CD14-positive monocyte (primary cell): ENCODE data around the gene LYZL4. TPM values are rescaled to one million over a fixed set of nuclear protein-coding genes. Genes with fewer than 3 reads are reported as not detected.

Source experiments
- DNase-seq, 3 donors: peaks; one replicate each; pipeline ENCODE4 v3.0.0-alpha.2; 2011 to 2022
- H2AFZ ChIP-seq: 2 replicates; pipeline ENCODE4 v1.6.0; 2012; ENCODE audit warnings: mild to moderate bottlenecking, low read depth, low read length, inconsistent platforms; ENCODE audit not compliant: insufficient read depth, poor library complexity, severe bottlenecking
- H3K27ac ChIP-seq, 2 donors: 1 replicate in 1 of 2; 2 replicates in 1 of 2; pipeline ENCODE4 v1.5.1; 2012 to 2013; ENCODE audit warnings: low read length in 2 of 2, control low read depth in 1 of 2, inconsistent platforms in 1 of 2, low read depth in 1 of 2, mild to moderate bottlenecking in 1 of 2
- H3K27me3 ChIP-seq, 2 donors: one replicate each; pipeline versions ENCODE4 v1.6.0 to v1.6.1; 2011 to 2013; ENCODE audit warnings: low read length in 2 of 2; ENCODE audit not compliant: control insufficient read depth in 2 of 2, insufficient read depth in 2 of 2
- H3K36me3 ChIP-seq, 2 donors: replicated peaks in 1 of 2; 1 replicate in 1 of 2; 2 replicates in 1 of 2; pipeline versions ENCODE4 v1.5.1 to v1.6.1; 2012 to 2013; ENCODE audit warnings: low read length in 2 of 2, control low read depth in 1 of 2, inconsistent platforms in 1 of 2, mild to moderate bottlenecking in 1 of 2; ENCODE audit not compliant: insufficient read depth in 2 of 2, control insufficient read depth in 1 of 2
- H3K4me1 ChIP-seq, 2 donors: 1 replicate in 1 of 2; 2 replicates in 1 of 2; pipeline versions ENCODE4 v1.5.1 to v1.6.1; 2012 to 2013; ENCODE audit warnings: low read length in 2 of 2, control low read depth in 1 of 2, inconsistent platforms in 1 of 2, mild to moderate bottlenecking in 1 of 2, moderate library complexity in 1 of 2; ENCODE audit not compliant: insufficient read depth in 2 of 2, control insufficient read depth in 1 of 2
- H3K4me2 ChIP-seq: replicated peaks from 2 replicates; pipeline ENCODE3; 2012; ENCODE audit warnings: low read length, moderate library complexity, mild to moderate bottlenecking; ENCODE audit not compliant: poor library complexity, severe bottlenecking; ENCODE audit errors: extremely low read depth
- H3K4me3 ChIP-seq, 3 experiments: fragments of 200-600 bp in 1 of 3; sonication (generic) in 1 of 3; replicated peaks in 1 of 3; 1 replicate in 2 of 3; 2 replicates in 1 of 3; pipeline ENCODE4 v1.5.1; 2011 to 2013; ENCODE audit warnings: low read length in 3 of 3, mild to moderate bottlenecking in 3 of 3, control low read depth in 2 of 3, low read depth in 2 of 3, inconsistent platforms in 1 of 3, moderate library complexity in 1 of 3
- H3K79me2 ChIP-seq: 2 replicates; pipeline ENCODE4 v1.6.0; 2012; ENCODE audit warnings: mild to moderate bottlenecking, control low read depth, inconsistent platforms, low read length, moderate library complexity; ENCODE audit not compliant: insufficient read depth
- H3K9ac ChIP-seq: 2 replicates; pipeline ENCODE4 v1.6.0; 2017; ENCODE audit warnings: low read length, mild to moderate bottlenecking; ENCODE audit not compliant: insufficient read depth, poor library complexity, severe bottlenecking
- H3K9me3 ChIP-seq, 2 donors: replicated peaks in 1 of 2; 1 replicate in 1 of 2; 2 replicates in 1 of 2; pipeline versions ENCODE4 v1.5.1 to v1.6.1; 2012 to 2013; ENCODE audit warnings: low read length in 2 of 2, control low read depth in 1 of 2; ENCODE audit not compliant: control insufficient read depth in 1 of 2, insufficient read depth in 1 of 2
- H4K20me1 ChIP-seq: 2 replicates; pipeline ENCODE4 v1.6.0; 2012; ENCODE audit warnings: mild to moderate bottlenecking, low read length, control low read depth, moderate library complexity; ENCODE audit not compliant: insufficient read depth
- H3K27ac Mint-ChIP-seq, 7 donors: one replicate each; pipeline ENCODE4 v1.8.0; 2020; ENCODE audit warnings: mild to moderate bottlenecking in 7 of 7, mixed read lengths in 7 of 7, moderate library complexity in 6 of 7, inconsistent platforms in 2 of 7
- H3K27me3 Mint-ChIP-seq, 3 donors: one replicate each; pipeline ENCODE4 v1.8.0; 2021 to 2022; ENCODE audit warnings: low read depth in 3 of 3, mild to moderate bottlenecking in 3 of 3, mixed read lengths in 3 of 3, moderate library complexity in 3 of 3, inconsistent platforms in 1 of 3
- H3K36me3 Mint-ChIP-seq, 2 donors: one replicate each; pipeline ENCODE4 v1.8.0; 2020; ENCODE audit warnings: mixed read lengths in 2 of 2, inconsistent platforms in 1 of 2, mild to moderate bottlenecking in 1 of 2
- H3K4me1 Mint-ChIP-seq: one replicate; pipeline ENCODE4 v1.8.0; 2020; ENCODE audit warnings: mild to moderate bottlenecking, mixed read lengths
- H3K4me3 Mint-ChIP-seq, 2 donors: one replicate each; pipeline ENCODE4 v1.8.0; 2020; ENCODE audit warnings: mild to moderate bottlenecking in 2 of 2, mixed read lengths in 2 of 2, moderate library complexity in 1 of 2
- H3K9me3 Mint-ChIP-seq, 7 donors: one replicate each; pipeline ENCODE4 v1.8.0; 2020 to 2022; ENCODE audit warnings: mixed read lengths in 7 of 7, mild to moderate bottlenecking in 6 of 7, moderate library complexity in 6 of 7, inconsistent platforms in 2 of 7
- WGBS: methylation state at CpG from one replicate; pipeline ENCODE4 v1.1.5; 2013; ENCODE audit warnings: missing lambda C conversion rate; ENCODE audit not compliant: insufficient coverage; 5-methylcytosine and 5-hydroxymethylcytosine counted together
- intact Hi-C, 2 donors: fragments of 100-400 bp; cut with micrococcal nuclease; formaldehyde crosslinking; loops; one replicate each; pipeline versions ENCODE4 v1.15.0 to v1.15.1; 2023
- polyA plus RNA-seq, 3 donors: library from polyadenylated mRNA; depleted of rRNA in 1 of 3; unstranded in 2 of 3; stranded (reverse) in 1 of 3; fragments of 300-500 nt in 2 of 3; fragments of >200 nt in 1 of 3; fragmentation: Illumina TruSeq in 2 of 3; gene quantifications; 1 replicate in 2 of 3; 2 replicates in 1 of 3; pipeline ENCODE4 v1.2.3, GENCODE V29; 2012 to 2021
- TF ChIP-seq, protein P1 (sequence below): fragments of 200-600 bp; IDR thresholded peaks from one replicate; pipeline ENCODE4 v1.8.0; 2022; ENCODE audit warnings: antibody characterized with exemption, mild to moderate bottlenecking

LYZL4 gene
- polyA plus RNA-seq, 3 donors: not detected

DNA sequence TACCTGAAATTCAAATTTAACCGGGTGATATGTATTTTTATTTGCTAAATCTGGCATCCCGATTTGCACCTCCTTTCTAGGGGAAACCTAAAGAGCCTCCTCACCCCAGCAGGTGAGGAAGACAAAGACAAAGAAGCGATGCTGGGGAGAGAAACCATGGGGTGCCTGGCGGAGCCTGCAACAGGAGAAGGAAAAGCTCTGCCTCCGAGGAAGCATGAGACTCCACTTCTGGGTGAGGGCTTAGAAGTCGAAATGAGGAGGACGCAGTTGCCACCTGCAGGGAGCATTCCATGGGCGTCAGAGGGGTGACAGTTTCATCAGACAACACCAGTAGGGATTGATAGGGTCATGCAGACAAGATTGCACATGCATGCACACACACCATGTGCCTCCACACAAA, 30.5 kb upstream of the LYZL4 start:
- WGBS: 64% methylated on average over 3 of the region's 8 CpGs
- H4K20me1 ChIP-seq: no peaks in the 10 kb centered on the region
- peaks cover 0 to 4% of the 10 kb centered on the region in 2 donors for H3K27me3 ChIP-seq
- H3K79me2 ChIP-seq: no peaks in the 10 kb centered on the region
- Mint-ChIP-seq H3K9me3 (no peaks in the 10 kb centered on the region), H3K27me3 (peaks cover 3 to 26% (median 19%) of the 10 kb centered on the region in 3 donors), H3K36me3 (no peaks in the 10 kb centered on the region), H3K4me3 (no peak overlapping the region), H3K27ac (no peak overlapping the region), H3K4me1 (no peaks in the 10 kb centered on the region)
- H3K27ac ChIP-seq: no peak overlapping the region
- TF ChIP-seq, protein P1, sequence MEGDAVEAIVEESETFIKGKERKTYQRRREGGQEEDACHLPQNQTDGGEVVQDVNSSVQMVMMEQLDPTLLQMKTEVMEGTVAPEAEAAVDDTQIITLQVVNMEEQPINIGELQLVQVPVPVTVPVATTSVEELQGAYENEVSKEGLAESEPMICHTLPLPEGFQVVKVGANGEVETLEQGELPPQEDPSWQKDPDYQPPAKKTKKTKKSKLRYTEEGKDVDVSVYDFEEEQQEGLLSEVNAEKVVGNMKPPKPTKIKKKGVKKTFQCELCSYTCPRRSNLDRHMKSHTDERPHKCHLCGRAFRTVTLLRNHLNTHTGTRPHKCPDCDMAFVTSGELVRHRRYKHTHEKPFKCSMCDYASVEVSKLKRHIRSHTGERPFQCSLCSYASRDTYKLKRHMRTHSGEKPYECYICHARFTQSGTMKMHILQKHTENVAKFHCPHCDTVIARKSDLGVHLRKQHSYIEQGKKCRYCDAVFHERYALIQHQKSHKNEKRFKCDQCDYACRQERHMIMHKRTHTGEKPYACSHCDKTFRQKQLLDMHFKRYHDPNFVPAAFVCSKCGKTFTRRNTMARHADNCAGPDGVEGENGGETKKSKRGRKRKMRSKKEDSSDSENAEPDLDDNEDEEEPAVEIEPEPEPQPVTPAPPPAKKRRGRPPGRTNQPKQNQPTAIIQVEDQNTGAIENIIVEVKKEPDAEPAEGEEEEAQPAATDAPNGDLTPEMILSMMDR: no peak
- no peak for DNase-seq
- H3K36me3 ChIP-seq: no peaks in the 10 kb centered on the region
- no peaks in the 10 kb centered on the region for H3K9me3 ChIP-seq
- no peaks in the 10 kb centered on the region for H3K4me1 ChIP-seq
- H3K9ac ChIP-seq: no peak overlapping the region
- H2AFZ ChIP-seq: no peak overlapping the region
- no peak overlapping the region for H3K4me2 ChIP-seq
- no peak overlapping the region for H3K4me3 ChIP-seq
- intact Hi-C loops: loop anchor here (5.0 to 10.0 kb wide), 4 partner anchors 194 to 549 kb away; no protein-coding TSS in a partner anchor

DNA sequence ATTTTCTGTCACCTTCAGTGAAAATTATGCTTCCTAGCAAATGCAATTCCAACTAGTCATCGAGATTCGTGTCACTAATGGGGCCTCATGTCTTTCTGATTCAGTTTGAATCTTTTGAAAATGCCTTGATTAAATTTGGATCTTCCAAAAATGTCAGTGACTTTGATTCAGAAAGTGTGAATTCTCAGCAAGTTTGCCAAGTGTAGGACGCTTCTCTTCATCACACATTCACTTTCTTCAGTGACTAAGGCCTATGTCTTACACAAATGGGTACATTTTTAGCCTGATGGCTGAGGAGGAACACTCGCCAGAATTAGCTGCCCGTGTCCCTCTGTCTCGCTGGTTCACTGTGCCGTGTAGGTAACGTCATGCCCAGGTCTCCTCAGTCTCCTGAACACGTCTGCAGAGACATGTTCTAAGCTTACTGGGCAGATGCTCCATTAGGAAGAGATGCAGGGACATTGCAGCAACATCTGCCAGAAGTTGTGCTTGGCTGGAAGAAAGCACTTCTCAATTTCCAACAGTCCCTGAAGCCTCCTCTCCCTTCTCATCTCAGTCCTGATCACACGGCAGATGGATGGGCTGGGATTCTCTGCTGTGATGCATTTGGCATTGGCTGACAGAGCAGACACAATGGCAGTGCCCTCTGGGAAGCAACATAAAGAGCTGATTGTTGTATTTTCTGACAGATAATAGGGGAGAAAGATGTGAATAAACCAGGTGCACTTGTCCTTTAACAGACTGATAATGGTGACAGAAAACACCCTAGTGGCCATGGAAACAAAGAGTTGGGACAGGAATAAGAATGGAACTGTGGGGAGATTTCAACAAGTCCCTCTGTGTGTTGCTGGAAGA, 29.1 kb upstream of the LYZL4 start:
- 91% methylated on average over 8 of the region's 10 CpGs for WGBS
- Mint-ChIP-seq H3K9me3 (no peaks in the 10 kb centered on the region), H3K4me3 (no peak overlapping the region), H3K36me3 (no peaks in the 10 kb centered on the region), H3K4me1 (no peaks in the 10 kb centered on the region), H3K27ac (no peak overlapping the region), H3K27me3 (peaks cover 0 to 20% (median 15%) of the 10 kb centered on the region in 3 donors)
- Histone ChIP-seq H3K9ac (no peak overlapping the region), H3K79me2 (no peaks in the 10 kb centered on the region), H3K9me3 (no peaks in the 10 kb centered on the region), H3K27me3 (peaks cover 0 to 4% of the 10 kb centered on the region in 2 donors), H3K4me2 (no peak overlapping the region), H4K20me1 (no peaks in the 10 kb centered on the region), H2AFZ (no peak overlapping the region), H3K27ac (no peak overlapping the region), H3K4me1 (no peaks in the 10 kb centered on the region), H3K36me3 (no peaks in the 10 kb centered on the region), H3K4me3 (no peak overlapping the region)
- intact Hi-C loops: loop anchor here (5.0 to 10.0 kb wide), 4 partner anchors 192 to 547 kb away; no protein-coding TSS in a partner anchor
- DNase-seq: no peak
- TF ChIP-seq, protein P1: no peak
